HG03457 (cell line): ENCODE measurements around the gene CLIP4.

ENCODE experiments used
- ATAC-seq: cut with Tn5 transposase; IDR thresholded peaks from one replicate; pipeline ENCODE4 v1.9.1; 2021; ENCODE audit warnings: moderate number of reproducible peaks; ENCODE audit not compliant: unreplicated experiment

Gene CLIP4

GRCh38 chr2:29130295-29130694 lies 15.1 kb downstream of the CLIP4 start:
- ATAC-seq = no peak

- ATAC-seq = no peak
Measured at GRCh38 chr2:29134933-29135332, 19.7 kb downstream of the CLIP4 start.

GRCh38 chr2:29139152-29139551 lies 23.9 kb downstream of the CLIP4 start:
- ATAC-seq = no peak

GRCh38 chr2:29139731-29140130 lies 24.5 kb downstream of the CLIP4 start:
- no peak for ATAC-seq

GRCh38 chr2:29143657-29144056 lies 28.4 kb downstream of the CLIP4 start:
- no peak for ATAC-seq

GRCh38 chr2:29146197-29146596 lies 31.0 kb downstream of the CLIP4 start:
- no peak for ATAC-seq

GRCh38 chr2:29147963-29148362 lies 32.7 kb downstream of the CLIP4 start:
- no peak for ATAC-seq

GRCh38 chr2:29154610-29155009 lies 39.4 kb downstream of the CLIP4 start:
- no peak for ATAC-seq

- ATAC-seq = no peak
Measured at GRCh38 chr2:29155578-29155977, 40.4 kb downstream of the CLIP4 start.

GRCh38 chr2:29157131-29157530 lies 41.9 kb downstream of the CLIP4 start:
- no peak for ATAC-seq

GRCh38 chr2:29159125-29159524 lies 43.9 kb downstream of the CLIP4 start:
- ATAC-seq = no peak

GRCh38 chr2:29160184-29160583 lies 45.0 kb downstream of the CLIP4 start:
- no peak for ATAC-seq

GRCh38 chr2:29162204-29162928 lies 47.2 kb downstream of the CLIP4 start:
- no peak for ATAC-seq

- ATAC-seq = no peak
Measured at GRCh38 chr2:29164091-29164846, 49.1 kb downstream of the CLIP4 start.

- ATAC-seq = no peak
Measured at GRCh38 chr2:29165362-29166241, 50.4 kb downstream of the CLIP4 start.

- no peak for ATAC-seq
Measured at GRCh38 chr2:29166242-29167039, 51.2 kb downstream of the CLIP4 start.

- ATAC-seq = no peak
Measured at GRCh38 chr2:29174937-29175336, 59.7 kb downstream of the CLIP4 start.

GRCh38 chr2:29175338-29175737 lies 60.1 kb downstream of the CLIP4 start:
- no peak for ATAC-seq

GRCh38 chr2:29182334-29182733 lies 67.1 kb downstream of the CLIP4 start:
- no peak for ATAC-seq

GRCh38 chr2:29182920-29183319 lies 67.7 kb downstream of the CLIP4 start:
- ATAC-seq = no peak

GRCh38 chr2:29184531-29184930 lies 69.3 kb downstream of the CLIP4 start:
- ATAC-seq = no peak
